Measurements from ENCODE around the gene PHGDH. TPM values are rescaled to one million over a fixed set of nuclear protein-coding genes. Genes with fewer than 3 reads are reported as not detected.
A peak's percentile ranks its signal among the peaks of the same experiment; 100 is the strongest.

PHGDH gene
- total RNA-seq, 1 donor from 2014 or later = 217 TPM

GRCh38 chr1:119679223-119679622 is 32.5 kb upstream of the PHGDH start:
- H3K4me3 Mint-ChIP-seq = no peak overlapping the region
- H3K27me3 Mint-ChIP-seq = no peaks in the 10 kb centered on the region
- H3K9me3 Mint-ChIP-seq = no peaks in the 10 kb centered on the region
- H3K4me1 Mint-ChIP-seq (ENCODE audit: unreplicated experiment) = peaks cover 15% of the 10 kb centered on the region
- H3K36me3 Mint-ChIP-seq = no peaks in the 10 kb centered on the region
- no peak for DNase-seq (ENCODE audit: extremely low spot score, unreplicated experiment)
- no peak for TF ChIP-seq CTCF (conservative IDR thresholded peaks at IDR 0.05)
- no peak overlapping the region for H3K27ac Mint-ChIP-seq

GRCh38 chr1:119680193-119680592 is 31.5 kb upstream of the PHGDH start:
- Mint-ChIP-seq H3K36me3 (no peaks in the 10 kb centered on the region), H3K9me3 (no peaks in the 10 kb centered on the region)

GRCh38 chr1:119680723-119681122 is 31.0 kb upstream of the PHGDH start:
- no peak for DNase-seq (ENCODE audit: extremely low spot score, unreplicated experiment)
- H3K9me3 Mint-ChIP-seq = no peaks in the 10 kb centered on the region
- no peak overlapping the region for H3K4me3 Mint-ChIP-seq
- TF ChIP-seq CTCF (conservative IDR thresholded peaks at IDR 0.05) = no peak
- no peak overlapping the region for H3K27ac Mint-ChIP-seq
- no peaks in the 10 kb centered on the region for H3K36me3 Mint-ChIP-seq
- H3K4me1 Mint-ChIP-seq (ENCODE audit: unreplicated experiment) = peaks cover 7% of the 10 kb centered on the region
- H3K27me3 Mint-ChIP-seq = no peaks in the 10 kb centered on the region

More at GRCh38 chr1:119680193-119680592, 31.5 kb upstream of the PHGDH start:
- no peak for TF ChIP-seq CTCF (conservative IDR thresholded peaks at IDR 0.05)
- Mint-ChIP-seq H3K27ac (no peak overlapping the region), H3K4me3 (no peak overlapping the region), H3K27me3 (no peaks in the 10 kb centered on the region), H3K4me1 (ENCODE audit: unreplicated experiment) (peaks cover 12% of the 10 kb centered on the region)
- no peak for DNase-seq (ENCODE audit: extremely low spot score, unreplicated experiment)

GRCh38 chr1:119681560-119681959 is 30.2 kb upstream of the PHGDH start:
- no peak overlapping the region for H3K27ac Mint-ChIP-seq
- H3K36me3 Mint-ChIP-seq = no peaks in the 10 kb centered on the region
- peaks cover 6% of the 10 kb centered on the region for H3K4me1 Mint-ChIP-seq (ENCODE audit: unreplicated experiment)
- H3K9me3 Mint-ChIP-seq = no peaks in the 10 kb centered on the region
- no peak for TF ChIP-seq CTCF (conservative IDR thresholded peaks at IDR 0.05)
- no peak overlapping the region for H3K4me3 Mint-ChIP-seq
- DNase-seq (ENCODE audit: extremely low spot score, unreplicated experiment) = no peak
- H3K27me3 Mint-ChIP-seq = no peaks in the 10 kb centered on the region

- Mint-ChIP-seq H3K4me3 (no peak overlapping the region), H3K4me1 (ENCODE audit: unreplicated experiment) (peaks cover 10% of the 10 kb centered on the region), H3K27me3 (no peaks in the 10 kb centered on the region), H3K36me3 (no peaks in the 10 kb centered on the region), H3K27ac (no peak overlapping the region), H3K9me3 (no peaks in the 10 kb centered on the region)
- TF ChIP-seq CTCF (conservative IDR thresholded peaks at IDR 0.05) = no peak
- DNase-seq (ENCODE audit: extremely low spot score, unreplicated experiment) = no peak
Observed at GRCh38 chr1:119682141-119682540, 29.6 kb upstream of the PHGDH start.

GRCh38 chr1:119683893-119684292 is 27.8 kb upstream of the PHGDH start:
- no peak for TF ChIP-seq CTCF (conservative IDR thresholded peaks at IDR 0.05)
- DNase-seq (ENCODE audit: extremely low spot score, unreplicated experiment) = no peak
- H3K27me3 Mint-ChIP-seq = no peaks in the 10 kb centered on the region
- H3K27ac Mint-ChIP-seq = peak overlapping the region; percentile 4
- no peak overlapping the region for H3K4me3 Mint-ChIP-seq
- no peaks in the 10 kb centered on the region for H3K36me3 Mint-ChIP-seq
- peaks cover 10% of the 10 kb centered on the region for H3K4me1 Mint-ChIP-seq (ENCODE audit: unreplicated experiment)
- no peaks in the 10 kb centered on the region for H3K9me3 Mint-ChIP-seq
